MM.1S (cell line): ENCODE data around the gene MME.

Experiments
- DNase-seq: peaks from one replicate; pipeline ENCODE4 v3.0.0-alpha.2; 2015
- H2AFZ ChIP-seq: fragments of 300-600 bp; sonication (generic); 2 replicates; pipeline ENCODE4 v1.6.0; 2016; ENCODE audit warnings: antibody characterized with exemption, low read length
- H3F3A ChIP-seq: fragments of 300-600 bp; sonication (generic); 2 replicates; pipeline ENCODE4 v1.6.1; 2016; ENCODE audit warnings: mild to moderate bottlenecking, antibody characterized with exemption, low read length, moderate library complexity, mixed read lengths; ENCODE audit not compliant: insufficient read depth
- H3K27ac ChIP-seq: fragments of 300-600 bp; sonication (generic); 2 replicates; pipeline ENCODE4 v1.5.1; 2016; ENCODE audit warnings: mild to moderate bottlenecking, low read length
- H3K27me3 ChIP-seq: fragments of 300-600 bp; sonication (generic); replicated peaks from 2 replicates; pipeline ENCODE4 v1.6.0; 2016; ENCODE audit warnings: low read length; ENCODE audit not compliant: insufficient read depth
- H3K36me3 ChIP-seq: fragments of 300-600 bp; sonication (generic); replicated peaks from 2 replicates; pipeline ENCODE4 v1.6.1; 2016; ENCODE audit warnings: mild to moderate bottlenecking, low read length, mixed read lengths; ENCODE audit not compliant: insufficient read depth
- H3K4me1 ChIP-seq: fragments of 300-600 bp; sonication (generic); 2 replicates; pipeline ENCODE4 v1.6.1; 2016; ENCODE audit warnings: low read length, mixed read lengths
- H3K4me2 ChIP-seq: fragments of 300-600 bp; sonication (generic); 2 replicates; pipeline ENCODE4 v1.6.0; 2016; ENCODE audit warnings: low read depth, low read length
- H3K4me3 ChIP-seq: fragments of 300-600 bp; sonication (generic); 2 replicates; pipeline ENCODE4 v1.5.1; 2016; ENCODE audit warnings: low read length, mixed read lengths
- H3K79me2 ChIP-seq: fragments of 300-600 bp; sonication (generic); 2 replicates; pipeline ENCODE4 v1.6.1; 2016; ENCODE audit warnings: mixed run types, low read length, mixed read lengths
- H3K9ac ChIP-seq: fragments of 300-600 bp; sonication (generic); 2 replicates; pipeline ENCODE4 v1.6.1; 2016; ENCODE audit warnings: low read length, mixed read lengths
- H3K9me2 ChIP-seq: fragments of 300-600 bp; sonication (generic); replicated peaks from 2 replicates; pipeline ENCODE4 v1.6.1; 2016; ENCODE audit warnings: mild to moderate bottlenecking, low read length, mixed read lengths; ENCODE audit not compliant: insufficient read depth
- H3K9me3 ChIP-seq: fragments of 300-600 bp; sonication (generic); replicated peaks from 2 replicates; pipeline ENCODE4 v1.6.1; 2016; ENCODE audit warnings: mild to moderate bottlenecking, low read length, mixed read lengths; ENCODE audit not compliant: insufficient read depth
- H4K20me1 ChIP-seq: fragments of 300-600 bp; sonication (generic); 2 replicates; pipeline ENCODE4 v1.6.1; 2016; ENCODE audit warnings: mild to moderate bottlenecking, low read length, moderate library complexity, mixed read lengths; ENCODE audit not compliant: insufficient read depth
- CTCF ChIP-seq: fragments of 300-600 bp; sonication (generic); IDR thresholded peaks from 2 replicates; pipeline ENCODE4 v1.5.1; 2016; ENCODE audit warnings: antibody characterized with exemption, low read length, mixed read lengths
- EZH2 ChIP-seq: fragments of 300-600 bp; sonication (generic); optimal IDR thresholded peaks from 2 replicates; pipeline ENCODE3; 2017; ENCODE audit warnings: low read depth, mild to moderate bottlenecking, antibody characterized with exemption, low read length, mixed read lengths
- EZH2phosphoT487 ChIP-seq: fragments of 300-600 bp; sonication (generic); IDR thresholded peaks from 2 replicates; pipeline ENCODE4 v1.6.1; 2018; ENCODE audit warnings: antibody characterized with exemption, low read length

MME gene

GRCh38 chr3:155084567-155084966, 4.4 kb downstream of the MME start:
- no peaks in the 10 kb centered on the region for H3K79me2 ChIP-seq
- H3K4me3 ChIP-seq, result no peak overlapping the region
- H3K9me2 ChIP-seq, result no peaks in the 10 kb centered on the region
- TF ChIP-seq EZH2, result no peak
- TF ChIP-seq EZH2phosphoT487, result no peak
- no peaks in the 10 kb centered on the region for H3K9me3 ChIP-seq
- no peak overlapping the region for H3K4me2 ChIP-seq
- H3K9ac ChIP-seq, result no peak overlapping the region
- DNase-seq, result no peak
- H3K36me3 ChIP-seq, result no peaks in the 10 kb centered on the region
- no peak overlapping the region for H2AFZ ChIP-seq
- no peaks in the 10 kb centered on the region for H3F3A ChIP-seq
- H3K4me1 ChIP-seq, result peaks cover 7% of the 10 kb centered on the region; the same call in 1 of the 2 replicates
- H4K20me1 ChIP-seq, result no peaks in the 10 kb centered on the region
- H3K27me3 ChIP-seq, result no peaks in the 10 kb centered on the region
- H3K27ac ChIP-seq, result no peak overlapping the region

- Histone ChIP-seq H3K4me2 (no peak overlapping the region), H3K9me3 (no peaks in the 10 kb centered on the region), H3K9me2 (no peaks in the 10 kb centered on the region), H3K9ac (no peak overlapping the region), H3K4me1 (no peaks in the 10 kb centered on the region), H4K20me1 (no peaks in the 10 kb centered on the region), H3K36me3 (no peaks in the 10 kb centered on the region), H3K27ac (no peak overlapping the region), H3K79me2 (no peaks in the 10 kb centered on the region), H3K27me3 (no peaks in the 10 kb centered on the region), H2AFZ (no peak overlapping the region), H3F3A (no peaks in the 10 kb centered on the region), H3K4me3 (no peak overlapping the region)
- DNase-seq, result no peak
- TF ChIP-seq CTCF (no peak), EZH2 (no peak), EZH2phosphoT487 (no peak)
Observed at GRCh38 chr3:155086051-155086450, 5.9 kb downstream of the MME start.

- Histone ChIP-seq H3K27me3 (no peaks in the 10 kb centered on the region), H3K4me3 (no peak overlapping the region), H3K9me2 (no peaks in the 10 kb centered on the region), H3K4me1 (no peaks in the 10 kb centered on the region), H3K36me3 (no peaks in the 10 kb centered on the region), H3F3A (no peaks in the 10 kb centered on the region), H3K9ac (no peak overlapping the region), H3K27ac (no peak overlapping the region), H3K9me3 (no peaks in the 10 kb centered on the region), H4K20me1 (no peaks in the 10 kb centered on the region), H2AFZ (no peak overlapping the region), H3K79me2 (no peaks in the 10 kb centered on the region), H3K4me2 (no peak overlapping the region)
- DNase-seq, result no peak
- TF ChIP-seq EZH2phosphoT487 (no peak), CTCF (no peak), EZH2 (no peak)
Observed at GRCh38 chr3:155088706-155089345, 8.7 kb downstream of the MME start.

GRCh38 chr3:155089495-155089894, 9.4 kb downstream of the MME start:
- H3K9me2 ChIP-seq, result no peaks in the 10 kb centered on the region
- no peak overlapping the region for H3K9ac ChIP-seq
- no peaks in the 10 kb centered on the region for H3K4me1 ChIP-seq
- no peaks in the 10 kb centered on the region for H3K9me3 ChIP-seq
- no peak overlapping the region for H3K4me3 ChIP-seq
- no peak overlapping the region for H2AFZ ChIP-seq
- no peak for DNase-seq
- no peaks in the 10 kb centered on the region for H3K27me3 ChIP-seq
- H4K20me1 ChIP-seq, result no peaks in the 10 kb centered on the region
- no peak overlapping the region for H3K4me2 ChIP-seq
- H3K36me3 ChIP-seq, result no peaks in the 10 kb centered on the region
- TF ChIP-seq CTCF, result no peak
- no peak for TF ChIP-seq EZH2
- no peak for TF ChIP-seq EZH2phosphoT487
- no peak overlapping the region for H3K27ac ChIP-seq
- no peaks in the 10 kb centered on the region for H3K79me2 ChIP-seq
- no peaks in the 10 kb centered on the region for H3F3A ChIP-seq
